Dedifferentiated amniotic fluid mesenchymal stem cell (primary cell): ENCODE measurements around the gene GUCA2A.

Source experiments
- DNase-seq: peaks from one replicate; pipeline ENCODE4 v3.0.0-alpha.2; 2016; ENCODE audit errors: extremely low spot score

The GUCA2A gene

GRCh38 chr1:42154685-42155084, 9.9 kb downstream of the GUCA2A start:
- DNase-seq = no peak

GRCh38 chr1:42153624-42154023, 10.9 kb downstream of the GUCA2A start:
- DNase-seq = no peak

DNA sequence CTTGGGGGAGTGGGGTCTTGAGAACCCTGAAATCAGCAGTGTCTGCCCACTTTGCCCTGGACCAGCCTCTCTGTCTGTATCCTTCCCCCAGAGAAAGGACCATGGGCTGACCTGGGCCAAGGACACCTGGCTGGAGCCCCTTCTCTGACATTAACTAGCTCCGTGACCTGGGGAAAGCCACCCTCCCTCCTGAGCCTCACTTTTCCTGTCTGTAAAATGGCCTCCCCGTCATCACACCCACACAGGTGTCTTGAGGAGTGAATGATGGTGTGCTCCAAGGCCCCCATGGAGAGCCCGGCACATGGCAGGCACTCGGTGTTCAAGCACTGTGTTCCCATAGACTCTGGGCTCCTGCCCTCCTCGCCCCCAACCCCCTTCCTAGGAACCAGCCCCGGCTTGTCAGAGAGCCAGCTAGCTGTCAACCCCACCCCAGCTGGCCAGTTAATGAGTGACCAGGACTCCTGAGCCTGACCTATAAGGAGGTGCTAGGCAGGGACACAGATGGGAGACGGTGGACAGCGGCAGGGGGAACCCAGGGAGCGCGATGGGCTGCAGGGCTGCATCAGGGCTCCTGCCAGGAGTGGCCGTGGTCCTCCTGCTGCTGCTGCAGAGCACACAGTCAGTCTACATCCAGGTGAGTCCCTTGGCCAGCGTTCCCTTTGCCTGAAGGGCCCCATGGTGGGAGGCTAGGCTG, 11.5 kb downstream of the GUCA2A start, which contains the start of gene GUCA2B:
GUCA2B (plus strand) TSS at position 504 of the 694 bp plus-strand sequence; CDS start at position 545, 41 bp downstream.
- DNase-seq = no peak

GRCh38 chr1:42152119-42152518, 12.4 kb downstream of the GUCA2A start:
- no peak for DNase-seq

- no peak for DNase-seq
These were observed 13.9 kb downstream of the GUCA2A start for GRCh38 chr1:42150651-42151050.

- DNase-seq = no peak
These were observed 16.4 kb downstream of the GUCA2A start for GRCh38 chr1:42148166-42148565.

DNA sequence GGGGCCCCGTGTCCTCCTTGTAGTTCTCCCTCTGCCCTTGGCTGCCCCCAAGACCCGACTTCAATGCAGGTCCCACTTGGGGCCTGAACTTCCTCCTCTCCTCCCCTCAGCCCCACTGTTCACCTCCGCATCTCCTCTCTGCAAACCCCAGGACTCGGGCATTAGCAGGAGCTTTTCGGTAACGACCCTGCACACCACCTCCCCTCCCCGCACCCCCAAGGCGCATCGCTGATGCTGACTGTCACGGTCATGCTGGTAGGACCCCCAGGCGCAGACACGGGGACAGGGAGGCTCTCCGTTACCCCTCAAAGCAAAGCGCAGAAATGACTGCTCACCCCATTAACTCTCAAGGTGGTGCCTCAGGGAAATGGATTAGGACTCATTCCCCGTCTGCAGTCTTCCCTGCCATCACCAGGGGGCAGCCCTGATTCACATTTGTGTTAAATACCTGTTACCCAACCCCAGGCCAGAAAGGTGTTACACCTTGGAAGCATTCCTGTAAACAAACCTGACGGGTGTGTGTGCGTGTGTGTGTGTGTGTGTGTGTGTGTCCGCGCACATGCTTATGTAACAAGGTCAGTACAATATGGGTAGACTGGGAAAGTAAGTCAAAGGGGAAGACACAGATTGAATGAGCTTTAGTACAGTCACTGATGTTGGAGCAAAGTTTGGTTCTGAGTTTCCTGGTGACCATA, 17.8 kb downstream of the GUCA2A start:
- DNase-seq = peak; percentile 24

DNA sequence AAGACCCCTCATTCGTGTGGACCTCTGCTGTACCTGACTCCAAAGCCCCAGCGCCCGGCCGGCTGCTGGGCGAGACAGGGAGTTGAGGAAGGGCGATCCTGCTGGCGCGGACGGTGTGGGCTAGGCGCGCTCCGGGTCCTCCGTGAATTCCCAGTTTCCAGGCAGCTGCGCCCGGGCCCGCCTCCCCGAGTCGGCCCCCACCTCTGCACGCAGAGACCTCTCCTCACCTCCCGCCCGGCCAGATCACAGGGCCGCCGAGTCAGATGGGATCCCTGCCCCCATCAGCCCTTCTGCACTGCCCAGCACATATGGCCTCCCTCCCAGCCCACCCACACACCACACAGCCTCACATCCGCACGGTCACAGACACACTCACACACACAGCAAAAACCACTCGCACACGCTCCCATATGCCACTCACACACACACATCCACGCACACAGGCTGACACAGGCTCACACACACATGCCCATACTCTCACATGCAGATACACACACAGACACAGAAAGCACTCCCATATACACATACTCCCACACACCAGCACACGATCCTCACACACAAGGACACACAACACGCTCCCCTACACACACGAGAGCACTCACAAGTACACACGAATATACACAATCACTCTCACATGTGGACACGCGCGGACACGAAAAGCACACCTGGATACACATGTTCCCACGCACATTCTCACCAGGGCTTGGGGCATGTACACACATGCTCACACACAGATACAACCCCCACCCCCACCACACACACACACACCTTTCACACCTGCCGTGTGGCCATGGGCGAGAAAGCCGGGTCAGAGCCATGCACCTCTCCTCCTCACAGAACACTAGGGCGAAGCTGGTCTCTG, 18.6 kb downstream of the GUCA2A start:
- DNase-seq = no peak

DNA sequence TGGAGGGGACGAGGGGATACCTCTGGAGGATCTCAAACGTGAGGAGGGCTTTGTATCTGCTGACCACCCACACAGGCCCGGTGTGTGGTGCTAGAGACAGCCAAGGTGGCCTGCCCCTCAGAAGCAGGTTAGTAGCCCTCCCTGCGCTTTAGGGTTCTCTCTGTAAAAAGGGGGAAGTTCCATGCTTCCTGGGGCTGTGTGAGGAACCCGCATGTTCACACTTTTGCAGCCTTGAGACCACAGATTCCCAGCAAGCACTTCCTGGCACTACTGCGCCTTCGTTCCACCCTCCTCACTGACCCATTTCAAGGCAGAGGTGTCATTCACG, 19.2 kb downstream of the GUCA2A start:
- no peak for DNase-seq

- DNase-seq = no peak
These were observed 19.7 kb downstream of the GUCA2A start for GRCh38 chr1:42144711-42145388.

DNA sequence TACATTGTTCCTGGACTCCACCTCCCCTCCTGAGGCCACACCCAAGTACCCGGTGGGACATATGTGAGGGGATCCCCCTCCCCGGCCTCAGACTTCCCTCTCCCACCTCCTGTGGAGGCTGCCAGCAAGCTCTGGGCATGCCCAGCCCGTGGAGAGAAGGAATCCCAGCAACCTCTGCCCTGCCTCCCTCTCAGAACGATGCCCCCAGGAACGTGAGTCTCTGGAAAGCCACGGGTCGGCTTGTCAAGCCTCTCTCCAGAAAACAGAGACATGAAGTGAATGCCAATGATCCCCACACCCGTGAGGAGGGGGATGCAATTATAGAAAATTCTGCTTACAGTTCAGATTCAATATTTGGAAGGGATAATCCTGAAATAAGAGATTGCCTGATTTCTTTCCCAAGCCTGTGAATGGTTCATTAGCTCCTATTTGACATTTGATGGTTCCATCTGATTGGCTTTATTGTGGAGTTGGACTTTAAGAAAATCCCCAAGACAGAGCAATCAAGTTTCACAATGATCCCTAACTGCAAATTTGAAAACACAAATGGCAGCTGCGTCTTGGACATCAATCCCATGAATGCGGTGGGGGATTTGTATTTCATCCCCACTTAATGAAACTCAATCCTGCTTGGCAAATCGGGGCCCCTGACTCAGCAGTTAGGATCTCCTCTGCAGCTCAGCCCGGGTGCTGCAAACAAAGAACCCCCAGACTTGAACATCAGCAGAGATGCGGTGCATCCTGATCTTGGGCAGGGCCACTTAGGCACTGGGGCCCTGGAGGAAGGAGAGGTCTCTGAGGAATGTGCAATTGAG, 20.4 kb downstream of the GUCA2A start:
- DNase-seq = no peak

DNA sequence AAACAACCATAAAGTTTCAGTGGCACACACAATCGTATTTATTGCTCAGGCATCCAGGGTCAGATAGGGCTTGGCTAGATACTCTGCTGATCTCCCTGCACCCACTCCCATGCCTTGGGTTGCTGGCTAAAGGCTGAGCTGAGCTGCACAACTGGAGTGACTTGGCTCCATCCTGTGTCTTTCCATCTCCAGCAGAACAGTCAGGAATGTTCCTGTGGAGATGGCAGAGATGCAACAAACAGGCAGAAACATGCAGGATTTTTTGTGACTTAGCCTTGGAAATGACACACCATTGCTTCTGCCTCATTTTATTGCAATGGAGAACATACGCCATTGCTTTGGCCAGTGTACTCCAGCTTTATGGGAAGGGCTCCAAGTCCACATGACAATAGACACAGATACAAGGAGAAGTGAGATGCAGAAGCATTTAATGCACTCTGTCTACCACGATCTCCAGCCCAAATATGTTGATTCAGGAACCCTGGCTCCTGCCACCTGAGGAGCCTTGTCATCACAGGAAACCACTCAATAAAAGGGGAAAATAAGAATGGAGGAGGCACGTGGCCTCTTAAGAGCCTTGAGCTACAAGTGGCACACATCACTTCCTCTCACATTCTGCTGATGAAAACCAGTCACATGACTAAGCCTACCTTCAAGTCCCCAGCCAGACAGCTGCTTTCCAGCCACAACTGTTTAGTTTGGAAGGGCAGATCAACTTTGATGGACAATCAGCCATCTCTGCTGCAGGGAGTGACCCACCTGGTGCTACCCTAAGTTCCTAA, 21.5 kb downstream of the GUCA2A start:
- DNase-seq = no peak

GRCh38 chr1:42141978-42142377, 22.6 kb downstream of the GUCA2A start:
- no peak for DNase-seq

GRCh38 chr1:42140191-42140590, 24.4 kb downstream of the GUCA2A start:
- DNase-seq = no peak

- DNase-seq = no peak
These were observed 25.1 kb downstream of the GUCA2A start for GRCh38 chr1:42139444-42139843.

GRCh38 chr1:42138586-42138985, 26.0 kb downstream of the GUCA2A start:
- DNase-seq = no peak

DNA sequence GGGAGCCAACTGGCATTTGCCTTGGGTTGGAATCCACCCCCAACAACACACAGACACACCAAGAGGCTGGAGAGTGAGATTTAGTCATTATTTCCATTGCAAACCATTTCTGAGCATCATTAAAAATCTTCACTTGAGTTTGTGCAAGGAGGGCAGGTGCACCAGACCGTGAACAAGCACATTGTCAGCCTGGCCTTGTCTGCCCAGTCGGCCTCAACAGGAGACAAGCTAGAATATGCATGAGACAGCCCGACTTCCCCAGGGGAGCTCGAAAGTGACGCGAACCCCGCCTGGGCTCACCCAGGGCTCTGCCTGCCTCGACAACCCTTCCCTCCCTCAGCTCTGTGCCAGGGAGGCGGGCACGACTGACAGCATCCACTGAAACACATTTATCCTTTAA, 26.8 kb downstream of the GUCA2A start:
- DNase-seq = no peak

- no peak for DNase-seq
These were observed 28.1 kb downstream of the GUCA2A start for GRCh38 chr1:42136466-42136865.

GRCh38 chr1:42135426-42135825, 29.1 kb downstream of the GUCA2A start:
- DNase-seq = no peak

DNA sequence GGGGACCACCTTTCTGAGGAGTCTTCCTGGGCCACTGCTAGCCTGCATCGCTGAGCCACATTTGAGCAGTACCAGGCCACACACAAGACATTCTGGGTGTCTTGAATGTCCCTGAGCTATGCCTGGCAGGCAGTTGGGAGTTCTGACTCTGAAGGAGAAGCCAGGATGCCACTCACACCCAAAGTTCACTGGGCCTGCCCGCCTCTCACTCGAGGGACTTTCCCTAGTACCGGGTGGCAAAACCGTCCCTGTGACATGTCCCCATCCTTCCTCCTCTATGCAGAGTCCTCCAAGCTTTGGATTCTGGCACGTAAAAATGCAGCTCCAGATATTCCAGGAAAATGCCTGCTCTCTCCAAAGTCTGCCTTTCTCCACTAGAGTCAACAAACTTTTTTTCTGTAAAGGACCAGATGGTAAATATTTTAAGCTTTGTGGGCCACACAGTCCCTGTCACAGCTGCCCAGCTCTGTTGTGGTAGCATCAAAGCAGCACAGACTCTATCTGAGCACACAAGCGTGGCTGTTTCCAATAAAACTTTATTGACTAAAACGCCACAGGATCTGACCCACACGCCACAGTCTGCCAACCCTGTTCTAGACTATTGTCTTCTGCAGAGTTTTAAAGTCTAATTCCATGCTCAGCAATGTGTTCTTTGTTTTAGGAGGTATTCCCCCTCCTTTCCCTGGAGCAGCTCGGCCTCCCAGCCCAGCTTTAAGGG, 30.6 kb downstream of the GUCA2A start:
- DNase-seq = no peak
